Mesendoderm (in vitro differentiated cells): Measurements from ENCODE around the gene FBXL17.

Experiments used
- DNase-seq: peaks from one replicate; pipeline ENCODE4 v3.0.0; 2013
- H2AK5ac ChIP-seq: 2 replicates; pipeline ENCODE4 v1.6.1; 2013; ENCODE audit warnings: low read length, inconsistent platforms
- H2BK120ac ChIP-seq: 2 replicates; pipeline ENCODE4 v1.6.1; 2013; ENCODE audit warnings: low read depth, mild to moderate bottlenecking, low read length, moderate library complexity, mixed read lengths
- H2BK15ac ChIP-seq: replicated peaks from 2 replicates; pipeline ENCODE4 v1.6.1; 2013; ENCODE audit warnings: low read depth, mild to moderate bottlenecking, moderate library complexity
- H2BK5ac ChIP-seq: 2 replicates; pipeline ENCODE4 v1.6.1; 2013; ENCODE audit warnings: low read length, inconsistent platforms
- H3K18ac ChIP-seq: 2 replicates; pipeline ENCODE4 v1.6.1; 2013; ENCODE audit warnings: mild to moderate bottlenecking, low read length, mixed read lengths
- H3K23ac ChIP-seq: one replicate; pipeline ENCODE4 v1.6.1; 2013; ENCODE audit warnings: low read length
- H3K27ac ChIP-seq: 2 replicates; pipeline ENCODE4 v1.5.1; 2013; ENCODE audit warnings: low read depth, mild to moderate bottlenecking, inconsistent platforms, low read length, moderate library complexity
- H3K27me3 ChIP-seq: 2 replicates; pipeline ENCODE4 v1.6.1; 2013; ENCODE audit warnings: low read length, control low read depth, mild to moderate bottlenecking, inconsistent platforms; ENCODE audit not compliant: insufficient read depth, poor library complexity
- H3K36me3 ChIP-seq: 2 replicates; pipeline ENCODE4 v1.6.1; 2013; ENCODE audit warnings: low read length, inconsistent platforms; ENCODE audit not compliant: control insufficient read depth, insufficient read depth
- H3K4ac ChIP-seq: one replicate; pipeline ENCODE4 v1.6.1; 2013; ENCODE audit warnings: low read depth, mild to moderate bottlenecking, low read length, moderate library complexity
- H3K4me1 ChIP-seq: 2 replicates; pipeline ENCODE4 v1.6.1; 2013; ENCODE audit warnings: low read depth, low read length, inconsistent platforms; ENCODE audit not compliant: control insufficient read depth
- H3K4me2 ChIP-seq: 2 replicates; pipeline ENCODE4 v1.6.1; 2013; ENCODE audit warnings: low read length
- H3K4me3 ChIP-seq: 2 replicates; pipeline ENCODE4 v1.5.1; 2013; ENCODE audit warnings: mild to moderate bottlenecking, low read length
- H3K56ac ChIP-seq: one replicate; pipeline ENCODE4 v1.6.1; 2013; ENCODE audit warnings: low read length
- H3K79me1 ChIP-seq: 2 replicates; pipeline ENCODE4 v1.6.1; 2013; ENCODE audit warnings: low read length, inconsistent platforms
- H3K79me2 ChIP-seq: 2 replicates; pipeline ENCODE4 v1.6.1; 2013; ENCODE audit warnings: mild to moderate bottlenecking, low read length; ENCODE audit not compliant: control insufficient read depth, insufficient read depth
- H3K9ac ChIP-seq: 2 replicates; pipeline ENCODE4 v1.6.1; 2013; ENCODE audit warnings: low read length, inconsistent platforms
- H4K5ac ChIP-seq: one replicate; pipeline ENCODE4 v1.6.1; 2013; ENCODE audit warnings: low read length
- H4K8ac ChIP-seq: one replicate; pipeline ENCODE4 v1.6.1; 2013; ENCODE audit warnings: low read depth, mild to moderate bottlenecking, control low read depth, low read length, moderate library complexity
- WGBS: extraction: QIAGEN DNeasy Blood & Tissue Kit; methylation state at CpG from one replicate; pipeline ENCODE4 v1.1.7; 2013; ENCODE audit warnings: low lambda C conversion rate, missing lambda C conversion rate; ENCODE audit not compliant: insufficient coverage; ENCODE audit errors: extremely low coverage; 5-methylcytosine and 5-hydroxymethylcytosine counted together

The FBXL17 gene

GRCh38 chr5:107969847-107970246, 412.1 kb downstream of the FBXL17 start:
- Histone ChIP-seq H3K27ac (no peak overlapping the region), H3K27me3 (no peaks in the 10 kb centered on the region), H2AK5ac (no peak overlapping the region), H3K23ac (no peak overlapping the region), H3K4me2 (no peak overlapping the region), H3K4ac (no peak overlapping the region), H3K79me1 (no peaks in the 10 kb centered on the region), H3K4me3 (no peak overlapping the region), H3K36me3 (no peaks in the 10 kb centered on the region), H3K56ac (no peak overlapping the region), H3K79me2 (no peaks in the 10 kb centered on the region), H4K8ac (no peak overlapping the region), H4K5ac (no peak overlapping the region), H3K9ac (no peak overlapping the region), H2BK15ac (no peak overlapping the region), H3K4me1 (peaks cover 4% of the 10 kb centered on the region), H2BK120ac (no peak overlapping the region), H2BK5ac (no peak overlapping the region), H3K18ac (no peak overlapping the region)
- DNase-seq, result no peak

- Histone ChIP-seq H3K36me3 (no peaks in the 10 kb centered on the region), H2BK120ac (no peak overlapping the region), H3K79me2 (no peaks in the 10 kb centered on the region), H2BK15ac (no peak overlapping the region), H3K56ac (no peak overlapping the region), H3K27ac (no peak overlapping the region), H3K79me1 (no peaks in the 10 kb centered on the region), H3K27me3 (no peaks in the 10 kb centered on the region), H4K5ac (no peak overlapping the region), H3K4me1 (peaks cover 4% of the 10 kb centered on the region), H4K8ac (no peak overlapping the region), H3K4ac (no peak overlapping the region), H3K18ac (no peak overlapping the region), H3K9ac (no peak overlapping the region), H2AK5ac (no peak overlapping the region), H2BK5ac (no peak overlapping the region), H3K4me2 (no peak overlapping the region), H3K23ac (no peak overlapping the region), H3K4me3 (no peak overlapping the region)
- no CpG with 5 or more reads among the region's 4 CpGs for WGBS
- DNase-seq, result no peak
Measured at GRCh38 chr5:107968998-107969397, 412.9 kb downstream of the FBXL17 start.

DNA sequence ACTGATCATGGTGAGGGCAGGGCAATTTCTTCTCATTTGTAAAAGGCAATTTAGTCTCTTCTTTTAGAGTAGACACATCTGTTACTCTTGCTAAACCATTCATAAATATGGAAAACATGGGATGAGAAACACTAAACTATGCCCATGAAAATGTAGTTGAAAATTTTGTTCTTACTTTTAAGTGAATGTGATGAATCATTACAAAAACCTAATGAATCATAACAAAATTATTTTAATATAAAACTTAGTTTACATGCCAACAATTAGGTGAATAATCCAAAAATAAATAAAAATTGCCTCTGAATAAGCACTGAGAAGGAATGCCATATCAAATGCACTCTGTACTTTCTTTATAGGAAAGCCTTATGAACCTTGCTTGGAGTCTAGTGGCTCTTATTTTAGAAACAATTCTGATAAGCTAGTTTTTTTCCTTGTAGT, 413.5 kb downstream of the FBXL17 start:
- Histone ChIP-seq H3K4me2 (no peak overlapping the region), H3K4ac (no peak overlapping the region), H3K4me1 (peaks cover 4% of the 10 kb centered on the region), H2BK120ac (no peak overlapping the region), H2AK5ac (no peak overlapping the region), H3K9ac (no peak overlapping the region), H2BK5ac (no peak overlapping the region), H3K4me3 (no peak overlapping the region), H3K79me1 (no peaks in the 10 kb centered on the region), H3K27ac (no peak overlapping the region), H2BK15ac (no peak overlapping the region), H3K36me3 (no peaks in the 10 kb centered on the region), H3K79me2 (no peaks in the 10 kb centered on the region), H3K23ac (no peak overlapping the region), H3K56ac (no peak overlapping the region), H3K18ac (no peak overlapping the region), H3K27me3 (no peaks in the 10 kb centered on the region), H4K5ac (no peak overlapping the region), H4K8ac (no peak overlapping the region)
- no peak for DNase-seq

DNA sequence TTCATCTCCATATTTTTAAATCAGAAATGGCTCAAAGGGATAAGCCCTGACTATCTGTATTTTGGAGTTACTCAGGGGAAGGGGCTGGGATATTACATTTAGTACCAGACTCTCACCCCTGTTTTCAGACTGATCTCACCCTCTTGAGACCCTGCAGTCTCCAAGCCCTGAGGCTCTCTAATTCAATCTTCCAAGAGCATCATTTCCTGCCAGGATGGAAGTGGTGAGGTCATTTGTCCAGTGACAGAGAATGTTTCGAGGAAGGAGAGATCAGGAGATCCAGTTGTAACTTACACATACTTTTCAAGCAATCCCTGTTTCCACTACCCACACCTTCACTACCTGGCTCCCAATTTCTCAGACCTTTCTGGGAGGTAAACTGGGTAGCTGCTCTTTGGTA, 415.7 kb downstream of the FBXL17 start:
- no peak overlapping the region for H3K23ac ChIP-seq
- no CpG with 5 or more reads among the region's 1 CpG for WGBS

GRCh38 chr5:107964722-107965121, 417.2 kb downstream of the FBXL17 start:
- Histone ChIP-seq H3K4me2 (no peak overlapping the region), H3K27ac (no peak overlapping the region), H2AK5ac (no peak overlapping the region), H3K4me1 (peaks cover 4% of the 10 kb centered on the region), H3K79me1 (no peaks in the 10 kb centered on the region), H3K23ac (no peak overlapping the region), H2BK5ac (no peak overlapping the region), H3K4me3 (no peak overlapping the region), H3K56ac (no peak overlapping the region), H3K18ac (no peak overlapping the region), H3K4ac (no peak overlapping the region), H3K36me3 (no peaks in the 10 kb centered on the region), H4K5ac (no peak overlapping the region), H3K27me3 (no peaks in the 10 kb centered on the region), H4K8ac (no peak overlapping the region), H3K79me2 (no peaks in the 10 kb centered on the region), H3K9ac (no peak overlapping the region), H2BK120ac (no peak overlapping the region), H2BK15ac (no peak overlapping the region)
- DNase-seq, result peak; percentile 51
- no CpG with 5 or more reads among the region's 1 CpG for WGBS

More for the DNA sequence above, 415.7 kb downstream of the FBXL17 start:
- H3K4me2 ChIP-seq, result no peak overlapping the region
- no peaks in the 10 kb centered on the region for H3K27me3 ChIP-seq
- no peak overlapping the region for H2BK120ac ChIP-seq
- no peak overlapping the region for H3K4me3 ChIP-seq
- H3K79me1 ChIP-seq, result no peaks in the 10 kb centered on the region
- no peaks in the 10 kb centered on the region for H3K79me2 ChIP-seq
- no peak overlapping the region for H2AK5ac ChIP-seq
- H3K4ac ChIP-seq, result no peak overlapping the region
- H3K36me3 ChIP-seq, result no peaks in the 10 kb centered on the region
- no peak overlapping the region for H2BK15ac ChIP-seq
- H2BK5ac ChIP-seq, result no peak overlapping the region
- no peak overlapping the region for H4K8ac ChIP-seq
- H3K9ac ChIP-seq, result no peak overlapping the region
- peak; percentile 69 for DNase-seq
- no peak overlapping the region for H3K56ac ChIP-seq
- H3K4me1 ChIP-seq, result peaks cover 4% of the 10 kb centered on the region
- H3K18ac ChIP-seq, result peak overlapping the region; percentile 53
- no peak overlapping the region for H3K27ac ChIP-seq
- H4K5ac ChIP-seq, result no peak overlapping the region

DNA sequence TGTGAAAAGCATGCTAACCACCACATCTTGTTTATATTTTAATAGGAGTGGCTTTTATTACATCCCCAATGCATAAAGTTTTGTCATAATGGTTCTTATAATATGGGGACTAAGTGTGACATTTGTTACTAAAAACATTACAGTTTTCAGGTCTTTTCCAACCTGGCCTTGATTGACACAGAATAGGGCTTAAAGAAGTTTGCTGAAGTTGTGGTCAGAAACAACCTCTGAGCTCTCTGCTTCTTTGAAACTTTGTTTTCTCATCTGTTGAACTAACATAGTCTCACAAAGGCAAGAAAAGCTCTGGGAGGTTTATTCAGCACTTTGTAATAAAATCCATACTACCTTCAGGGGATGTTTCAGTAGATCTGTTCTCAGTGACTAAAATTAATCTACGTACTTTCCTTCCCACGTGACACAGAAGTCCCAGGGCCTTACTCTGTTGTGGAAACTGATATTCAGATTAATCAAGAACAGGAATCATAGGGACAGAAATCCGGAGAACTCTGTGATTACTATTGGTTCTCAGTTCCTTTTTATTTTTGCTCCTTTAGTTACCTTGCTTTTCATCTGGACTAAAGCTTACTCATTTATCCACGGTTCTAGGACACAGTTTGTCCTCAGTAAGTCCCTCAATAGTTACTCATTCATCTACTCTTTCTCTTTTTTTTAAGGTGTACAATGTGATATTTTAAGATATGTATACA, 422.2 kb downstream of the FBXL17 start:
- Histone ChIP-seq H2BK15ac (no peak overlapping the region), H4K8ac (no peak overlapping the region), H2AK5ac (no peak overlapping the region), H3K36me3 (no peaks in the 10 kb centered on the region), H3K4me1 (no peaks in the 10 kb centered on the region), H3K4ac (no peak overlapping the region), H3K79me2 (no peaks in the 10 kb centered on the region), H3K18ac (no peak overlapping the region), H3K56ac (no peak overlapping the region), H2BK5ac (no peak overlapping the region), H3K9ac (no peak overlapping the region), H4K5ac (no peak overlapping the region), H3K27ac (no peak overlapping the region), H3K27me3 (no peaks in the 10 kb centered on the region), H2BK120ac (no peak overlapping the region), H3K4me3 (no peak overlapping the region), H3K4me2 (no peak overlapping the region), H3K79me1 (no peaks in the 10 kb centered on the region), H3K23ac (no peak overlapping the region)
- WGBS, result no CpG with 5 or more reads among the region's 4 CpGs
- DNase-seq, result no peak
